GM18499 (cell line): ENCODE measurements around the gene NAGLU.
A peak's percentile ranks its signal among the peaks of the same experiment; 100 is the strongest.

Experiments used
- ATAC-seq: cut with Tn5 transposase; IDR thresholded peaks from one replicate; pipeline ENCODE4 v1.9.1; 2021; ENCODE audit warnings: moderate number of reproducible peaks; ENCODE audit not compliant: insufficient read depth, unreplicated experiment

The NAGLU gene

DNA sequence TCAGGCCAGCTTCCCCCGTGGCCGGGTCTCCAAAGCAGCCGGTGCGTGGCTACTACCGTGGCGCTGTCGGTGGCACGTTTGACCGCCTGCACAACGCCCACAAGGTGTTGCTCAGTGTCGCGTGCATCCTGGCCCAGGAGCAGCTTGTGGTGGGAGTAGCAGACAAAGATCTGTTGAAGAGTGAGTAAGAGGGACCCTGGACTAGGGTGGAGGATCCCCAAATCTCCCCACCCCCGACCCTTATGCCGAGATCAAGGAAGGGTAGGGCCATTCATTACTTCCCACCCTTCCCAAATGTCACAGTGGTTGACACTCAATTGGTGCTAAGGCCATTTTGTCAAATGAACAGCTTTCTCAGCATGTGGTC is 27.1 kb downstream of the NAGLU start:
- ATAC-seq = no peak

- ATAC-seq = no peak
Observed at GRCh38 chr17:42563543-42563942, 27.5 kb downstream of the NAGLU start.

DNA sequence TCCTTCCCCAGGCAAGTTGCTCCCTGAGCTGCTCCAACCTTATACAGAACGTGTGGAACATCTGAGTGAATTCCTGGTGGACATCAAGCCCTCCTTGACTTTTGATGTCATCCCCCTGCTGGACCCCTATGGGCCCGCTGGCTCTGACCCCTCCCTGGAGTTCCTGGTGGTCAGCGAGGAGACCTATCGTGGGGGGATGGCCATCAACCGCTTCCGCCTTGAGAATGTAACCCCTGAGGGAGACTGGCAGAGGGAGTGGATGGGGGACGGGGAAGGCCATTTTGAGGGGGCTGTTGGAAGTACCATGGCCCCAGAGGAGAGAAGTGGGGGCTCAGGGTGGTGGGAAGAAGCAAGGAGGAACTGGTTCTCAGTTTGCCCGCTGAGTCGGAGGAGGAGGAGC is 27.9 kb downstream of the NAGLU start:
- ATAC-seq = no peak

DNA sequence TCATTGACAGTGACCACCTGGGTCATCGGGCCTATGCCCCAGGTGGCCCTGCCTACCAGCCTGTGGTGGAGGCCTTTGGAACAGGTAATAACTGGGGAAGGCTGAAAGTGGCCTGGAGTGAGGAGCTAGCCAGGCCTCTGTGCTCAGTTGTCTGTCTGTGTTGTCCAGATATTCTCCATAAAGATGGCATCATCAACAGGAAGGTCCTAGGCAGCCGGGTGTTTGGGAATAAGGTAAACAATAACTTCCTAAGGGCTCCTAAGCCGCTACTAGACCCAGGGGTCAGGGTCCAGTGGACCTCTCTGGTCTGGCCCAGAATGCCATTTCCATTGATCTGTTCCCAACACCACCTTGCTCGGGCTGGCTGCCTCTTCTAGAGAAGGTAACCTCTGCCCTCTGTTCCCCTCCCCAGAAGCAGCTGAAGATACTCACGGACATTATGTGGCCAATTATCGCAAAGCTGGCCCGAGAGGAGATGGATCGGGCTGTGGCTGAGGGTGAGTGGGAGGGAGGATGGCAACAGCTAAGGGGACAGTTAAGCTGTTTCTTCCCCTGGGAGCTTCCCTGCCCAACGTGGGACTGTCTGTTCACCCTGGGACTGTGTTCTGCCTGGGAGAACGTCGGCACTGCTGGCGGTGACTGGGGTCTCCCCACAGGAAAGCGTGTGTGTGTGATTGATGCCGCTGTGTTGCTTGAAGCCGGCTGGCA is 28.9 kb downstream of the NAGLU start:
- ATAC-seq = no peak

DNA sequence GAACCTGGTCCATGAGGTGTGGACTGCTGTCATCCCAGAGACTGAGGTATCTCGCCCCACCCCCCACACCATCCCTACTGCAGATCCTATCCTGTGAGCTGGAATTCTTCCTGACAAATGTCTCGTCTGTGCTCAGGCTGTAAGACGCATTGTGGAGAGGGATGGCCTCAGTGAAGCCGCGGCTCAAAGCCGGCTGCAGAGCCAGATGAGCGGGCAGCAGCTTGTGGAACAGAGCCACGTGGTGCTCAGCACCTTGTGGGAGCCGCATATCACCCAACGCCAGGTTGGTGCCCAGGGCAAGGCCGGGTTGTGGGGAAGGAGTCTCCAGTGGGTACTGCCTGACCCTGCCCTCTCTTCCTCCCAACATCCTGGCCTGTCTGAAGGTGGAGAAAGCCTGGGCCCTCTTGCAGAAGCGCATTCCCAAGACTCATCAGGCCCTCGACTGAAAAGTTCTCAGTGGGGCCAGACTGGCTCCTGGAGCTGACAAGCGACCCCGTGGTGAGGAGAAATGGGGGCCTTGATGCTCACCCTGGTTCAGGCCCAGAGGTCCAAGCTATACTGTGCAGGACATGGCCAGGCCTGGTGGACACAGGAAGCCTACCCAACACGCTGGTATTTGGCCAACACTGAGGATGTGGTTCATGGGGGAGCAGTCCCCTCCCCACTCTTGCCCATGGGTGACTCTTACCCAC is 29.6 kb downstream of the NAGLU start:
- ATAC-seq = no peak

GRCh38 chr17:42566215-42566882 is 30.3 kb downstream of the NAGLU start:
- no peak for ATAC-seq

GRCh38 chr17:42566883-42567573 is 31.0 kb downstream of the NAGLU start, which contains the start of gene MLX:
Gene MLX (plus strand): TSS chr17:42567100. CDS start chr17:42567125, 25 bp downstream.
- no peak for ATAC-seq

DNA sequence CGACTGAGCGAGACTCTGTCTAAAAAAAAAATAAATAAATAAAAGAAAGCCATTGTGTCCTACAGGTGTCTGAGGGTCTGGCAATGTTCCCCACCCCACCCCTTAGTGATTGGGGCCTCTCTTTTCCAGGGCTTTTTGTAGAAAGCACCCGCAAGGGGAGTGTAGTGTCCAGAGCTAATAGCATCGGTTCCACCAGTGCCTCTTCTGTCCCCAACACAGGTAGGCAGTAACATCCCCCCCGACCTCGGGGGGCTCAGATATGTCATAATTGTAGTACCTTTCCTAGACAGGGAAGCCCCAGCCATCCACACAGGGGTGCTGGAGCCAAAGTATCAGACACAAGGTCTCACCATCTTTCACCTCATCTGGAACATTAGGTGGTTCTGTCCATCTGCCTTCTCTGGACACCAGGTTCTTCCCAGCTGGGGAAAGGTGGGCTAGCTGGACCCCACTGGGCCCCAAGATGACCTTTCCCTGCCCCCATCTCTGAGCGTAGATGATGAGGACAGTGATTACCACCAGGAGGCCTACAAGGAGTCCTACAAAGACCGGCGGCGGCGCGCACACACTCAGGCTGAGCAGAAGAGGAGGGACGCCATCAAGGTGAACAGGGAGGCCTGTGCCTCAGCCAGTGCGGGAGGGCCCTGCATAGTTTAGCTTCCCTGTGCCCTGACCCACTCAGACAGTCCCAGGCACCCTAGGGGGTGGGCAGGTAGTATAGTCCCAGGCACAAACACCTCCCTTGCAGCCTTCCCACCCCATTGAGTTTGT is 32.5 kb downstream of the NAGLU start:
- no peak for ATAC-seq

DNA sequence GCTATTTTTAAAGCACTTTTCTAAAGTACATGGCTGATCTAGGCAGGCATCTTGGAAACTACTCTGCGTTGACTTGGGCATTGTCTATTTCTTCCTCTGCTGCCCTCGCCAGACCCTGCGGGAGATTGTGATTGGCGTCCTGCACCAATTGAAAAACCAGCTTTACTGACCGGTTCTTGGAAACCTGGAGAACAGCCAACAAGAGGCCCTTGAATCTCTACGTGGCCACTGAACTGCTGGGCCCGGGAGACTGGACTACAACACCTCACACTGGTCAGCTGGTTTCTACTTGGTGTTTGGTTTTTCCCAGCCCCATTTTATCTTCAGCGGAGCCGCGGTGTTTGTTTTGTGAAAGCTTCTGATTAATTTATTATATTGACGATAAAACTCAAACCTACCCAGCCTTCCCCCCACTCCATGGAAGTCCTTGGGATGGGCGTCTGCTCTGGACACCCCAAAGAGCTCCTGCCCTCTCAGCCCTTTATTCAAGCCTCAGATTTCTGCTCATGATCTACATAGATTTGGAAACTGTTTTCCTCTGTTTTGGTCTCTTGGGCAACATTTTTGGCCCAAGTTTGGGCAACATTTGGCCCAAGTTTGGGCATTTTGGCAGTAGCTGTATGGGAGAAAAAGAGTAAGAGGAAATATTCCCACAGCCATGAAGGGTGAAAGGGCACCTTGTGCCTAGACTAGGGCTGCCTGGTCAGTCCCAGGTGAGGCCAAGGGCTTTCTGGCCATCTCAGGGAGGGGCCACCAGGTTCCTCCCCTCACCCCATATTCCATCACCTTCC is 35.6 kb downstream of the NAGLU start:
- ATAC-seq = no peak

DNA sequence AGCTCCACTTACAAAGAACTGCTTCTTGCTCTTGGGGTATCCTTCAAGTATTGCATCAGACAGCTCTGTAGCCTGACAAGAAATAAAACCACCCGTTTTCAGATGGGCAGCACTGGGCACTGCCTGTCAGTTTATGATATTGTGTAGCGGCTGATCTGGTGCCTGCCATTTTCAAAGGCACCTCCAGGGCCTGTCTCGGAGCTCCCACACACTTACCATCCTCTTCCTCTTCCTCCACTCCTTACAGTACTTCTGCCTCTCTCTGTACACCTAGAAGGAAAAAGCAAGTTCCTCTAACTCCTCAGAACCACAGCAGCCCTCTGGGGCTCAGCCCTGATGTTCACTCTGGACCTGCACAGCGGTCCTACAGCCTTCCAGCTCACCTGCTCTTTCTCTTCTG is 37.1 kb downstream of the NAGLU start:
- no peak for ATAC-seq

GRCh38 chr17:42574463-42574862 is 38.4 kb downstream of the NAGLU start:
- ATAC-seq = no peak

DNA sequence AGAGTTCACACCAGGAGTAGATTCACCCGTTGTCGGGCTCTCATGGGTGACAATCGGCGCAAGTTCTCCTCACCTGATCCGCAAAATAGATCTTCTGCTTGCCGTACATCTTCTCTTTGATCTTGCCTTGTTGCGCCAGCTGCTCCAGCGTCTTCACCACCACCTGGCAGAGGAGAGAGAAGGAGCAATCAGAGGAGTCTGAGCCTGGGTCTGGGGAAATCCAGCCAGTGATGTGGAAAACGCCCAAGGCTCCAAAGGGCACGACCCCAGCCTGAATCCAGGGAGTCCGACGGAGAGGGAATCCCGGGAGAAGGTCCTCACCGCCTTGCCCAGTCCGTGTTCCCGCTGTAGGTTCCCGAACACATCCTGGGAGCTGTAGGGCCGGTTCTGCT is 41.1 kb downstream of the NAGLU start:
- ATAC-seq = no peak

GRCh38 chr17:42577532-42578281 is 41.7 kb downstream of the NAGLU start, which contains the start of gene PSMC3IP:
Gene PSMC3IP (minus strand): TSS chr17:42577729. CDS start chr17:42577686, 43 bp downstream.
- ATAC-seq = peak; percentile 45

GRCh38 chr17:42578282-42578869 is 42.3 kb downstream of the NAGLU start:
- ATAC-seq = no peak

- no peak for ATAC-seq
Observed at GRCh38 chr17:42579794-42580551, 43.9 kb downstream of the NAGLU start.

GRCh38 chr17:42581744-42582270 is 45.8 kb downstream of the NAGLU start:
- ATAC-seq = no peak

DNA sequence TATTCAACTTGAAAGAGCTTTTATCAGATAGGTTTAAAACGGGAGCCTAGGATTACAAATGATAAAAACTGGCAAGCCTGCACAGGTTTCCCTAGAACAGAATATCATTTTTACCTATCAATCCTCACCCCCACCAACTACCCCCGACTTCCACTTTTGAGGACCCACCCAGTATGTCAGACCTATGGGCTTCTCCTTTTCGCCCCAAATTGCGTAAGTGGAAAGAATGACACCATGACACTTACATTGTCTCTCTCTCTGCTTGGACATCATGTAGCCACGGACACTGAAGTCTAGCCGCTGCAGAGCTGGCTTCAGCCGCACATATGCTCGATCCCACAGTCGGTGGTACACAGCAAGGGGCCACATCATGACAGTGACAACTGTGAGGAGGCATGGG is 48.8 kb downstream of the NAGLU start:
- no peak for ATAC-seq
